NK-92 treated with Interleukin-12 subunit alpha and Interleukin-12 subunit beta, amount 100 ng/mL, for 24 hours (cell line): ENCODE measurements around the gene EXTL1.

ENCODE experiments used
- DNase-seq: peaks from one replicate; lab custom pipeline; 2025; lab: John Stamatoyannopoulos, UW

The EXTL1 gene

DNA sequence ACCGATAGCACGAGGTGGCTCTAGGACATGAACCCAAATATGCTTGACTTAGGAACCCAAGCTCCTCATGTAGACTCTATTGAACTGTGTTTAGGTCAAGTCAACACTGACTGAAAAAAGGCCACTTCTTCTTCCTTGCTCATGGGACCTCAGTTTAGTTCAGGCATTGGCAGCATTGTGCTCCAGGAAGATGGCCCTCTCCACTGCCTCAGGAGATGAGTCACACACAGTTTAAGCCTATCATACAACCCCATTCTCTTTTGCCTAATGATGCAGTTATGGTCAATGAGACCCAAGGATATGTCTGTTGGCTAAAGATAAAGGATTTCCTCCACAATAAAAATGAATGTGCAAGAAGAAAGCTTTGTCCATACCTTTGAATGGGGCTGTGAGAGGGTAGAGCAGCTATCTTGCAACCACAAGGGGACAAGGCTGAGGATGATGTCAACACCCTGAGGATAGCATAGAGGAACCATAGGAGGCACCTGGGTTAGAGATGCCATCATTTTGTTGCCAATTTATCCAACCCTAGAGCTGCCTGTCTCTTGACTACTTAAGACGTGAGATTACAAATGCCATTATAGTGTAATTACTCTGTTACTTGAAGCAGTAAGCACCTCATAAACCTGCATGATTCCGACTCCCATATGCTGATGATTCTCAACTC is 48.9 kb downstream of the EXTL1 start:
- no peak for DNase-seq

DNA sequence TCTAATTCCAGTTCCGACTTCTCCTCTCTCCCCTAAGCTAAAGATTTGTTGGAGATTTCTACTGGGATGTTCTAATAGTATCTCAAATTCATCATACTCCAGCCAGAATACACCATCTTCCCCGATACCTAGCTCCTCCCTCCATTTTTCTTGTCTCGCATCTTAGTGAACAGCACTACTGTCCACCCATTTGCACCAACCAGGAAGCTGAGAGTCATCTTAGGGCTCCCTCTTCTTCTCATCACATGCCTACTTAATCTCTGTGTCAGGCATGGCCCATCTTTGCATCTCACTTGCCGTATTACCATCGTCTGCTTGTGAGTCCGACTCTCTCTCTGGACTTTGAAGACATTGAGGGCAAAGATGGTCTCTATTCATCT is 49.4 kb downstream of the EXTL1 start:
- DNase-seq: no peak

DNA sequence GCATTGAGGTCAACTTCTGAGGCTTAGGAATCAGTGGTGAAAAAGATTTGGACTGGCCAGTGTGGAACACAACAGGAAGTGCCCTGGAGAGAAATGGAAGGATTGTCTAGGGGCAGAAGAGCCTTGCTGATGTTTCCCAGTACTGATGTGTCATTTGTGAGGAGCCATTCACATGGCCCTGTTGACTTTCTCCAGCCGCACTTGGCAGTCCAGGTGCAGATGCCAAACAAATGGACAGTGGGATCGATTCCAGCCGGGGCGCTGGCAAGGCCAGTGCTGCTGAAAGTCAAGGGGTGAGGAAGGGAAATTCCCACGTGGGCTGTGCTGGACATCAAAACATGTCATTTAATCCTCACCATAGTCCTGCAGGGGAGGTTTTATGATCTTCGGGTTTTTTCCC is 50.7 kb downstream of the EXTL1 start:
- DNase-seq: no peak

DNA sequence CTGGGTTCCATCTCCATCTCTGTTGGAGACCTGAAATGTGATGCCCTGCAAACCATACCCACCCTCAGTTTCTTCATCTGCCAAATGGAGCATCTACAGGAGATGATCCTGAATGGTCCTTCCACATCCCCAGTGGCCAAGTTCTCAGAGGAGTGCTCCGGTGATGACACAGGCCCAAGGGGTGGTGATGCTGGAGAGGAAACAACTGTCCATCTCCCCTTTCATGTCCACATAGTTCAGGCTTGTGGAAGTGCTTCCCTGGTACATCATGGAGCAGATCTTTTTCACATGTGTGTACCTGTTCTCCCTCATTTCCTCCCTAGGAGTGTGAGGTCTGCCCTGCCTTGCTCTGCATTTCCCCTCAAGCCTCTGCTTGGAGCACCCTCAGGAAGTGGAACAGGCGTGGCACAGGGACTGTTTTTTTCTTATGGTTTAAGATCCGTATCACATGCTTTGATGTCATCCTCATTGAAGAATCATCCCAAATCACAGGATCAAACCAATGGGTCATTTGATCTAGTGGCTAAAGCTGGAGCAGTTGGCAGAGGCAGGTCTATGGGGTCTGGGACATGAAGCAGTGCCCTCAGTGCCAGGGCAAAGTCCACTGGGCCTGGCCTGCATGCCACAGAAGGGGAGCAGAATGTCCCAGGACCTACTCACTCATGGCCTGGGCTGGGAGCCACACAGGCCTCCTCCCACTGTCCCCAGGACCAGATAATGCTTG is 54.0 kb downstream of the EXTL1 start:
- DNase-seq: no peak

DNA sequence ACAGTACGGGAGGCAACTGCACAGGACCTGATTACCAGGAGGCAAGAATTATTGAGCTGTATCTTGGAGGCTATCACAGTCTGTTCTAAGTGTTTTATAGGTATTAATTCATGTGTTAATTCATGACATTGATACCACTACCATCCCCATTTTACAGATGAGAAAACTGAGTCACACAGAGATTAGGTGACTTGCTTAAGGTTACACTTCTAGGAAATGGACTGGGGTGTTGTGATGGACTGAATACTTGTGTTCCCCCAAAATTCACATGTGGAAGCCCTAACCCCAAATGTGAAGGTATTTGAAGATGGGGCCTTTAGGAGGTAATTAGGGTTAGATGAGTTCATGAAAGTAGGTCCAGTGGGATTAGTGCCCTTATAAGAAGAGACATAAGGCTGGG is 55.9 kb downstream of the EXTL1 start:
- DNase-seq: no peak

DNA sequence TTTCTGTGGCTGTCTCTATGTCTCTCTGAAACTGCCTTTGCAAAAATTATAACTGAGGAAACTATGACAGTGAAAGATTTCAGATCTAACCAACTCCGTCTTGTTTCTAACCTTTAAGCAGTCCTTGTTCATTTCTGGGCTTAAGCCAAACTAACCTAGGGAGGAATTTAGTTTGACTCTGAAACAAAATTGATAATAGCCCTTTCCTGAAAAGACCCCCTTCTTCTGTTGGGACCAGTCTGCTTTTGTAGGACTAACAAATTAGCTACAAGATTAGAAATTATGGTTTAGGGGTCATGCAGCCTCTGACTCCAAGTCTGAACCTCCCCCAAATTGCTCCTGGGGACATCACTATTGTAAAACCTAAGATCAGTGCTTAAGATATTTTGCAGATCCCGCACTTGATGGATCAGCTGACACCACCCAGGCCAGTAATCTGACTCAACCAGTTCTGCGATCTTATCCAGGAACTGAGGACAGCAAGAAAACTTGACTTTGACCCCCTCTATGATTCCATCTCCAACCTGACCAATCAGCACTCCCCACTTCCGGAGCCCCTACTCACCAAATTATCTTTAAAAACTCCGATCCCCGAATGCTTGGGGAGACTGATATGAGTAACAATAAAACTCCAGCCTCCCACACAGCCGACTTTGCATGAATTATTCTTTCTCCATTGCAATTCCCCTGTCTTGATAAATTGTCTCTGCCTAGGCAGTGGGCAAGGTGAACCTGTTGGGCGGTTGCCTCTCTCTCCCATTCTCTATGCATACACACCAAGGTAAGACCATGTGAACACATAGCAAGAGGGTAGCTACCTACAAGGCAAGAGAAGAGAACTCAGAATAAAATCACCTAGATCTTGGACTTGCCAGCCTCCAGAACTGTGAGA is 57.0 kb downstream of the EXTL1 start:
- DNase-seq: no peak

DNA sequence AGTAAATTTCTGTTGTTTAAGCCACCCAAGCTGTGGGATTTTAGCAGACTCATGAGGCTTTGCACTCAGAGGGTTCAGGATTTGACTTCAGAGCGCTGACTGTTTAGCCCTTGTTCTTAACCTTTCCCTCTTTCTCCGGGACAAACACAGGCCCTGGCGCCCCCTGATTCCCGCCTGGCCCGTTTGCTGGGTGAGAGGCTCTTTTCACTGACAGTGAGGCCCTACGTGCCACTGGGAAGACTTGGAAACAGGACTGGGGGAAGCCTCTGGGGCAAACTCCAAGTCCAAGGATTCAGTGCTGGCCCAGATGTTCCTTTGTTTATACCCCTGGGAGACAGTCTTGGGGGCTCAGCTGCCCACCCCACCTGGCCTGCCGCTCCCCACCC is 57.6 kb downstream of the EXTL1 start:
- no peak for DNase-seq

DNA sequence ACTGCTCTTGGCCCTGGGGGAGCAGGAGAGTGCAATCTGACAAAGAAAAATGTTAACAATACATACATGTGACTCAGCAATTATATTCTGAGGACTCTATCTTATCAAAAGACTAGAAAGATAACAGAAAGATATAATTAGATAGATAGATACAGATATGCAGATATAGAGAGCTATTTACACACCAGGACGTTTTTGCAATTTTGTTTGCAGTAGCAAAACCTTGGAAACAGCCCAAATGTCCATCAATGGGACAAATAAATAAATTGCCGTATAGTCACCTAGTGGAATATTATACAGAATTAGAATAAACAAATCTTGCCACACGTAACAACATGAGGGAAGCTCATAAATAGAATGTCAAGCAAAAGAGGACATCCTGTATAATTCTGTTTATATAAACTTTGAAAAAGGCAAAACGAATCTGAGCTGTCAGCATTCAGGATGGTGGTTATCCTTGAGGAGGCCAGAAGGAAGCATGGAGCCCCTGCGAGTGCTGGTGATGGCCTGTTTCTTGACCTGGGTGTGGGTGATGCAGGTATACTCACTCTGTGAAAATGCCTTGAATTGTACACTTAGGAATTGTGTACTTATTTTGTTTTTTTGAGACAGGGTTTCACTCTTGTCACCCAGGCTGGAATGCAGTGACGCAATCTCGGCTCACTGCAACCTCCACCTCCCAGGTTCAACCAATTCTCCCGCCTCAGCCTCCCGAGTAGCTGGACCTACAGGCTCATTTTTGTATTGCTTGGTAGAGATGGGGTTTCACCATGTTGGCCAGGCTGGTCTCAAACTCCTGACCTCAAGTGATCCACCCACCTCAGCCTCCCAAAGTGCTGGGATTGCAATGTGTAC is 58.6 kb downstream of the EXTL1 start:
- DNase-seq: no peak

DNA sequence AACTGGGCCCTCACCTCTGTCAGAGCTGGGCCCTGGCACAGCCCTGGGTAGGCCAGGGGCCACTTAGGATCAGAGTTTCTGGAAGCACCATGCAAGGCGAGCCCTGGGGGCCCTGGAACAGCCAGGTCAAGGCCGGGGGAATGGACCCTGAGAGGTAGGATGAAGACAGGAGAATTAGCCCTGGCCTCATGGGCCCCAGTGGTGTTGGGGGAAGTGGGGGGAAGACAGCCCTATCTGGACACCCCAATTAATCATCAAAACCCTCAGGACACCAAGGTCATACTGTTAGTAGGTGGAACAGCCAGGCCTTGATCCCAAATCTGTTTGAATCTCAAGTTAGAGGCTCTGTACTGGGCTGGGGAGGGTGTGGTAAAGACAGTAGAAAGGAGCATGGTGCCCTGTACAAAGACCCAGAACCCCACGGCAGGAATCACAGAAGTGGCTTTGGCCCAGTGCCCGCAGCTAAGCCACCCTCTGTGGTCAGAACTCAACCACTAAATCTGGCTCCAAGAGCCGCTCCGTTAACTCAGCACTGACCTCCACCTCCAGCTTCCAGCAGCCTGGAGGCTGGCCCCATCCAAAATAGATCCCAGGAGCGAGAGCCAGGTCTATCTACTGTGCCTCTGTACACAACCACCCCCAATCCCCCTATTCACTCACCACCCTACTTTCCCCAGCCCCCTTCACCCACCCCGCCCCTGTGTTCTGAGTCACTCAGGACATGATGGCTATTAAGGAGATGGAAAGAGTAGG is 59.9 kb downstream of the EXTL1 start:
- no peak for DNase-seq

DNA sequence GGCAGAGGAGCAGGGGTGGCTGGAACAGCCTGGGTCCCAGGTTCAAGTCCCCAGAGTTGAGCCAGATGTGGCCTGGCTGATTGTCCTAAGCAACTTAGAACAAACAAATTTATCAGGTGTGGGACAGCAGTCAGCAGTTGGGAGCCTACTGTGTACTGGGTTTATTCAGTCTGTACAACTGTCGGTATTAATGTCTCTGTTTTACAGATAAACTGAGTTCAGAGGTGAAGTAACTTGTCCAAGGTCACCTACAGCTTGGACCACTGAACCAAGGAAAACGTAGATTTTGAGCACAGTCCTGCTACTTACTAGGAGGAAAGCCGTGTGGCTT is 60.4 kb downstream of the EXTL1 start:
- no peak for DNase-seq

DNA sequence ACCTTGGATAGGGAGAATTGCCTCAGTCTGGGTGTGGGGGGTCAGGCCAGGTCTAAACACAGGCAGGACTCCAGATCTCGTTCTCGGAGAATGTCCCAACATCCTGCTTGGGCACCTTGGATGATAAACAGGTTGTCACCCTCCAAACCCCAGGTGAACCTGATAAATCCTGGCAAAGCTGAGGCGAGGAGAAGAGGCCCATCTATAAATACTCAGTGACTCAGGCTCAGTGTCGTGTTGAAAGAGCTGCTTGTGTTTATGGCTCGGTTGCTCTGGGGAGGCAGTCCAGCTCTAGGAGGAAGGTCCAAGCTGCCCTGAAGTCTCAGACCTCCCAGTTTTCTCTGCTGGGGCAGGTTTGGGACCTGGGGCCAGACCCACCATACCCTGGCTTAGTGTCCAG is 61.6 kb downstream of the EXTL1 start:
- no peak for DNase-seq

DNA sequence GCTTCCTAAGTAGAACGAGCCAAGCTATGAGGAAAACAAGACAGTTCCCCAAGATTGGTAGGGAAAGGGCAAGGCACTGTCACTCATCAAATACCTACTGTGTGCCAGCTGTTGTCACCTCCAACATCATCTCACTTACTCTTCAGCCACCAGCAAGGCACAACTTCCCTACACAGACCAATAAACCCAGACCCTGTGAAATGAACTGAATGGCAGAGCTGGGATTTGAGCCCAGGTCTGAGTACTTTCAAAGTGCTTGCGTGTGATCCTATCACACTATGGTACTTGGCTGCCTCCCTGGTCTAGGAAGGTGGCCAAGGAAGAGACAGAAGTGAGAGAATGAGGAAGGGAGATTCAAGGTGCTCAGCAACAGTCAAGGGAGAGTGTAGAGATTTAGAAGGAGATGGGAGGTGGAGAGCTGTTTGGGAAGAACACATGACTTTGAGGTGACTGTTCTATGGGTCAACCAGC is 62.6 kb downstream of the EXTL1 start:
- DNase-seq: no peak

DNA sequence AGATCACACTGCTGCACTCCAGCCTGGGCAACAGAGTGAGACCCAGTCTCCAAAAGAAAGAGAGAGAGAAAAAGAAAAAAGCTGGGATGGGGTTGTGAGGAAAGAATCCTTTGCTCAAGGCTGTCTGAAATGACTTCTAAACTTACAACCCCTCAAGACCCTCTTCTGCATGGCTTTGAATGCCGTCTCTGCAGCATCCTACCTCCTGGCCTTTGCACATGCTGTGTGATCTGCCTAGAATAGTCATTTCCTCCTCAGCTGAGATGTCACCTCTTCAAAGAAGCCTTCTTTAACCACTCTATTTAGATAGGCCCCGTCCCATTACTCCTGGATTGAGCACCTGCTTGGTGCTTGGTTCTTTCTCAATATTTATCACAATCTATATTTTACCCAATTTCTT is 63.3 kb downstream of the EXTL1 start:
- no peak for DNase-seq
